OCI-LY3 (cell line): ENCODE measurements around the gene TBX1.

ENCODE experiments used
- EZH2phosphoT487 ChIP-seq: fragments of 200-600 bp; shearing (Covaris generic); IDR thresholded peaks from 2 replicates; pipeline ENCODE4 v1.6.1; 2018; ENCODE audit warnings: antibody characterized with exemption, mixed run types, low read depth
- TF ChIP-seq, protein P1 (sequence below): fragments of 200-600, 300-600 bp; sonication (generic); IDR thresholded peaks from 2 replicates; pipeline ENCODE4 v1.5.1; 2014; ENCODE audit warnings: antibody characterized with exemption, low read length, low read depth

DNA sequence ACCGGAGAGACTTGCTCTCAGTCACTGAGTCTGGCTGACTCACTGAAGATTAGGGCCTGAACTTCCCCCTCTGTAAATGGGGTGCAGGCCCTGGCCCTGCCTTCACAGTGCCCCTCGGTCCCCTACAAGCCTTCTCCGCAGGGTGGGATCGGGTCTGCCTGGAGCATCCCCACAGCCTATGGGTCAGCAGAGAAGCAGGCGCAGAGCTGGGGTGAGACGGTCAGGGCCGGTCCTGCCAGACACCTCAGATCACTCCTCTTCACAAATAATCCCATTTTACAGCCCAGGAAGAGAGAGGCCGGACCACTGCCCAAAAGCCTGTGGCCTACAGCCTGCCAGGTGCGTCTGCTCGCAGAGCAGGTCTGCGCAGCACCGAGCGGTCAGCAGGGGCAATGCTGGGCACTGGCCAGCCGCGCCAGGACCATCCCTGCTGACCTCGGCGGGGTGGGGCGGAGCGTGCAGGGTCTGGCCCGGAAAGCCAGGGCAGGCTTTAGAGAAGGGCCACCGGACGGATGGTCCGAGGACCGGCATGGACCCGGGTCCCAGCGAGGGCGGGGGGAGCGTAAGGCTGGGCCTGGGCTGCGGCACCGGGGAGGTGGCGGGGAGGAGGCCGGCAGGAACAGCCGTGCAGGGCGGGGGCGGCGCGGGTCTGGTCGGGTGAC is 46.8 kb upstream of the TBX1 start:
- TF ChIP-seq, protein P1, sequence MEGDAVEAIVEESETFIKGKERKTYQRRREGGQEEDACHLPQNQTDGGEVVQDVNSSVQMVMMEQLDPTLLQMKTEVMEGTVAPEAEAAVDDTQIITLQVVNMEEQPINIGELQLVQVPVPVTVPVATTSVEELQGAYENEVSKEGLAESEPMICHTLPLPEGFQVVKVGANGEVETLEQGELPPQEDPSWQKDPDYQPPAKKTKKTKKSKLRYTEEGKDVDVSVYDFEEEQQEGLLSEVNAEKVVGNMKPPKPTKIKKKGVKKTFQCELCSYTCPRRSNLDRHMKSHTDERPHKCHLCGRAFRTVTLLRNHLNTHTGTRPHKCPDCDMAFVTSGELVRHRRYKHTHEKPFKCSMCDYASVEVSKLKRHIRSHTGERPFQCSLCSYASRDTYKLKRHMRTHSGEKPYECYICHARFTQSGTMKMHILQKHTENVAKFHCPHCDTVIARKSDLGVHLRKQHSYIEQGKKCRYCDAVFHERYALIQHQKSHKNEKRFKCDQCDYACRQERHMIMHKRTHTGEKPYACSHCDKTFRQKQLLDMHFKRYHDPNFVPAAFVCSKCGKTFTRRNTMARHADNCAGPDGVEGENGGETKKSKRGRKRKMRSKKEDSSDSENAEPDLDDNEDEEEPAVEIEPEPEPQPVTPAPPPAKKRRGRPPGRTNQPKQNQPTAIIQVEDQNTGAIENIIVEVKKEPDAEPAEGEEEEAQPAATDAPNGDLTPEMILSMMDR: no peak
- no peak for TF ChIP-seq EZH2phosphoT487
